Measurements from ENCODE around the gene SLC35F6.
"Not testable (repeated sequence)": the region's sequence is repeated elsewhere in the genome, so short reads cannot be mapped to it uniquely, and the experiment has no call there.

Gene SLC35F6

GRCh38 chr2:26758790-26759321 is 5.2 kb upstream of the SLC35F6 start:
- no peak for DNase-seq

DNA sequence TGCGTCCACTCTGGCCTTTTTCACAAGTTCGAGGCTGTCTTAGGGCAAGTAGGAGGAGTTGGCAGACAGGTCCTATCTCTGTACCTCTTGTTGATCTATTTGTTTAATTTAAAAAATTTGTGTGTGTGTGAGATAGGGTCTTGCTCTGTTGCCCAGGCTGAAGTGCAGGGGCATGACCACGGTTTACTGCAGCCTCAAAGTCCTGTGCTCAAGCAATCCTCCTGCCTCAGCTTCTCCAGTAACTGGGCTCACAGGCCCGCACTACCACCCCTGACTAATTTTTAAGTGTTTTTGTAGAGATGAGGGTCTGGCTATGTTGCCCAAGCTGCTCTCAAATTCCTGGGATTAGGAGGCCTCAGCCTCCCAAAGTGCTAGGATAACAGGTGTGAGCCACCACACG is 4.2 kb upstream of the SLC35F6 start:
- no peak for DNase-seq

- DNase-seq: not testable (repeated sequence)
Observed at GRCh38 chr2:26760991-26761390, 3.1 kb upstream of the SLC35F6 start.

- no peak for DNase-seq
Observed at GRCh38 chr2:26763019-26763418, 1.1 kb upstream of the SLC35F6 start.

GRCh38 chr2:26764906-26765305 is 822 bp downstream of the SLC35F6 start:
- no peak for DNase-seq

GRCh38 chr2:26765475-26766200 is 1.6 kb downstream of the SLC35F6 start:
- no peak for DNase-seq

DNA sequence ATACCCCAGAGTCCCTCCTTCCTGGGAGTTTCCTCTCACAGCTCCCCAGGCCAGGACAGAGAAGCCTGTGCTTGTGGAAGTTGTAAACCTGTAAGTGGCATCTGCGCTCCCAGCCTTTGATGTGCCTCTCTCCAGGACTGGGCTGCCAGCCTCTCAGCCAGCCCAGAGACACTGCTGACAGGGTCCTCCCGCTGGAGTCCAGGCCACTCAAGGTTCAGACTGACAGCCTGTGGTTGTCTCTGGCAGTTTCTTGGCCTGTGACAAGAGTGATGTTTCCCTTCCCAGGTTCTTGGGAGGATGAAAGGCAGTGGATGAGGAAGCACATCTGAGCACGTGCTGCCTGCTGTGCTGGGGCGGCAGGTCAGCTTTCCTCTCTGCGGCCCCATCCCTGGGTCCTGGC is 3.0 kb downstream of the SLC35F6 start:
- no peak for DNase-seq

- no peak for DNase-seq
Observed at GRCh38 chr2:26767894-26768487, 3.9 kb downstream of the SLC35F6 start.

GRCh38 chr2:26768759-26769088 is 4.6 kb downstream of the SLC35F6 start:
- no peak for DNase-seq

DNA sequence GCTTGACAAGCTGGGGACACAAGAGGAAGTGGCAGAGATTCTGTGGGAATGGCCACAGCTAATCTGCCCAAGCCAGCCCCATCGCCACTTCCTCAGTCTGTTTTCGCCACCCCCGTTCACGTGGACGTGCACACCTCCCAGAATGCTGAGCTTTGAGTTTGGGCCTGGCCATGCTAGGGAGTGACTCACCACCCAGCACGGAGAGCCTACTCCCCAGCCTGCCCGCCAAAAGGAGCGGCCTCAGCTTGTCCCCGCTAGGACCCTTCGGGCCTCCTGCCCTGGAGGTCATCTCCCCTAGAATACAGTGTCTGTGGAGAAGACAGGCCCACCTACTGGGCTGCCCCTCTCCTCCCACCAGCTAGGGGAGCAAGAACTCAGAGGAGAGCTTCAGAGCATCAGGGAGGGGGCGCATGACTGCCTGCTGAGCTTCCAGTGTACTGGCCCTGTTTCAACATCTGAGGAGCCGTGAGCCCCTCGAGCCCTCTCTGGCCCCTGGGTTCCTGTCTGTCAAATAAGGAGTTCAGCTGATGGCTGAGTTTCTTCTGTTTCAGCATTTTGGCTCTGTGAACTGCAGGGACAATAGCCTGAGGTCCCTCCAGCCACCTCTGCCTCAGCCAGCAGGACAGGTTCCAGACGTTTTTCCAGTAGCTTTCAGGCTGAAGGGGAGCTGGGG is 5.1 kb downstream of the SLC35F6 start:
- DNase-seq: peak; percentile 67

- peak; percentile 35 for DNase-seq
Observed at GRCh38 chr2:26770986-26771586, 7.0 kb downstream of the SLC35F6 start.

DNA sequence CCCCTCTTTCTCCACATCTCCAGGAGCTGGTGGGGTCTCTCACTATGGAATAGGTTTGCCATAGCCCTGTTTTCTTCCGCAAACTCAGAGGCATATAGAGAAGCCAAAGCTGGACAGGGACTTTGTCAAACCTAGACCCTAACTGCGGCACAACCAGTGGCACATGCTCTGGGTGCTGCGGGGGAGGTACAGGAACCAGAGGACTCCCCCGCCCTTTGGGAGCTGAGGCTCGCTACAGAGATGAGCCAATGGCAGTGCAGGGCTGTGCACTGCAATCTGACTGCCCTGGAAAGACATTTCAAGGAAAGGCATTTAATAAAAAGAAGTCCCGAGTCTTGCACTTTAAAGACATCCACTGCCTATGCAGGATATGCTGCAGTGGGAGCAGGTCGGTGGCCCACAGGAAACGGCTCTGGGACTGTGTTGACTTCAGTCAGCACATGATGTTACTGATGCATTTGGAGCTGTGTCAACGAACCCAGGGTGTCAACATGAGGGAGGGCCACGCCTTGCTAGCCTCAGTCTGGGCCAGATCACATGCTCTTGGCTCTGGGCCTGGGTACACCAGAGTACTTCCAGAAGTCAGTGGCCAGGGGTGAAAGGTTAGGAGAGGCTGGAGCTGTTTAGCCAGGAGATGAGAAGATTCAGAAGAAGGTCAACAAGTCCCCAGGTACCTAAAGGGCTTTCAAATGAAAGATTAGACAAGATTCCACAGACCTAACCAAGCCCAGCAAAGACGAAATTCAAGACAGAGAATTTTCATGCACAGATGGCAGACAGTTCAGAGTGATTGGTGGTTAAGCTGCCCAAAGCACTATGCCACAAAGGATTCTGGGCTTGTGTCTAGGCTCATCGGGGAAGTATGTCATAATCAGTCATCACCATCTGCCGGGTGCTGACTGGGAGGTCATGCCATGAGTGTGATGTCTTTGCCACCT is 8.2 kb downstream of the SLC35F6 start:
- peak; percentile 62 for DNase-seq

DNA sequence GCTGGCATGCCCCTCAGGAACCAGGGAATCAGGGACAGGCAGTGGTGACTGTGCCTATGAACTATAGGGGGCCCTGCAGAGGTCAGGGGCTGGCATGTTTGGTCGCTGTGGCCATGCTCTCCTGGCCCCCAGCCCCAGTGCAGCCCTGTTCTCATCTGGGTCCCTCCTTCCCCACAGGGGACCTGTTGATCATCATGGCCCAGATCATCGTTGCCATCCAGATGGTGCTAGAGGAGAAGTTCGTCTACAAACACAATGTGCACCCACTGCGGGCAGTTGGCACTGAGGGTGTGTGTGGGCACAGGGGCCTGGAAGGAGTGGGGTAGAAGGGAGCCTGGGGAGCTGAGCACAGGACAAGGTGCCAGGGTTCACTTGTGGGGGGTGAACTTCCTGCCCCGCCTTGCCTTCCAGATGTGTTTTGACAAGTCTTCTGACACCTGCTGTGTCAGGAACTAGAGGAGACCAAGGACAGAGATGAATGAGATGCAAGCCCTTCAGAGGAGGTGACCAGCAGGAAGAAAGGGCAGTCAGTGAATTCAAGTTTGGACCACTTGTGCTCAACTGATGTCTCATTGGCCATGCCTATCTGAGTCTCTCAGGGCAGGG is 12.2 kb downstream of the SLC35F6 start:
- no peak for DNase-seq

GRCh38 chr2:26778098-26778497 is 14.0 kb downstream of the SLC35F6 start:
- no peak for DNase-seq

DNA sequence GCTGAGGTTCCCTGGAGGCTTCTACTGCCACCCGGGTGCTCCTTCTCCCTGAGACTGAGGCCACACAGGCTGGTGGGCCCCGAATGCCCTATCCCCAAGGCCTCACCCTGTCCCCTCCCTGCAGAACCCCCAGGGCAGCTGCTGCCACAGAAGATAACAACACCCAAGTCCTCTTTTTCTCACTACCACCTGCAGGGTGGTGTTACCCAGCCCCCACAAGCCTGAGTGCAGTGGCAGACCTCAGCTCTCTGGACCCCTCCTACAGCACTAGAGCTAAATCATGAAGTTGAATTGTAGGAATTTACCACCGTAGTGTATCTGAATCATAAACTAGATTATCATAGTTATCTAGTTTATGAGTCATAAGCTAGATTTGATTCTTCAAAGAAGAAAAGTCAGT is 14.4 kb downstream of the SLC35F6 start:
- DNase-seq: no peak

DNA sequence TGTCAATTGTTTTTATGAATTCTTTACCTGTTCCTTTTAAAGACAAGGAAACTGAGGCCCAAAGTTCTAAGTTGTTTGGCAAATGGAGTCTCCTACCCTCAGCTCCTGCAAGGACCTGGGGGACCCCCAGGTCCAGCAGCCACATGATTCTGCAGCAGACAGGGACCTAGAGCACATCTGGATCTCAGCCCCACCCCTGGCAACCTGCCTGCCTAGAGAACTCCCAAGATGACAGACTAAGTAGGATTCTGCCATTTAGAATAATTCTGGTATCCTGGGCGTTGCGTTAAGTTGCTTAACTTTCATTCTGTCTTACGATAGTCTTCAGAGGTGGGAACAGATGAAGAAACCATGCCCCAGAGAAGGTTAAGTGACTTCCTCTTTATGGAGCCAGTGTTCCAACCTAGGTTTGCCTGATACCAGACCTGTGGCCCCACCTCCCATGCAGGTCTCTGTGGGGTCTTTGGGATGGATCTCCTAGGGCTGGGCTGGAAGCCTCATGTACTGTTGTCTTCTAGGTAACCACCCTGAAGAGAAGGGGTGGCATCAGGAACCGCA is 16.2 kb downstream of the SLC35F6 start:
- no peak for DNase-seq

DNA sequence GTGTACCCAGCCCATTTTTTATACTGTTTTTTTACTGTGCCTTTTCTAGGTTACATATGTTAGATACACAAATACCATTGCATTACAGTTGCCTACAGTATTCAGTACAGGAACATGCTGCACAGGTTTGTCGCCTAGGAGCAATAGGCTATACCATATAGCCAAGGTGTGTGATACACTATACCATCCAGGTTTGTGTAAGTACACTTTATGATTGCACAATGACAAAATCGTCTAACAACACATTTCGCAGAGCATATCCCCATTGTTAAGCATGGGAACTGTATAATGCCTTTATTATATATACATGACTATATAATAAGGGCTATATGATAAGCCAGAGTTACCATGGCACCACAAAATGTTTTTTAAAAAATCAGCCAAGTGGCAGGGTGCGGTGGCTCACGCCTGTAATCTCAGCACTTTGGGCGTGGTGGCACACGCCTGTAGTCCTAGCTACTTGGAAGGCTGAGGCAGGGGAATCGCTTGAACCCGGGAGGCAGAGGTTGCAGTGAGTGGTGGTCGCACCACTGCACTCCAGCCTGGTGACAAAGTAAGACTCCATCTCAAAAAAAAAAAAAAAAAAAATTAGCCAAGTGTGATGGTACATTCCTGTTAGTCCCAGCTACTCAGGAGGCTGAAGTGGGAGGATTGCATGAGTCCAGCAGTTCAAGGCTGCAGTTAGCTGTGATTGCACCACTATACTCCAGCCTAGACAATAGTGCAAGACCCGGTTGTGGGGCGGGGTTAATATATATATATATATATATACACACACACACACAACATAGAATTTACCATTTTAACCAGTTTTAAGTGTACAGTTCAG is 19.0 kb downstream of the SLC35F6 start:
- no peak for DNase-seq

DNA sequence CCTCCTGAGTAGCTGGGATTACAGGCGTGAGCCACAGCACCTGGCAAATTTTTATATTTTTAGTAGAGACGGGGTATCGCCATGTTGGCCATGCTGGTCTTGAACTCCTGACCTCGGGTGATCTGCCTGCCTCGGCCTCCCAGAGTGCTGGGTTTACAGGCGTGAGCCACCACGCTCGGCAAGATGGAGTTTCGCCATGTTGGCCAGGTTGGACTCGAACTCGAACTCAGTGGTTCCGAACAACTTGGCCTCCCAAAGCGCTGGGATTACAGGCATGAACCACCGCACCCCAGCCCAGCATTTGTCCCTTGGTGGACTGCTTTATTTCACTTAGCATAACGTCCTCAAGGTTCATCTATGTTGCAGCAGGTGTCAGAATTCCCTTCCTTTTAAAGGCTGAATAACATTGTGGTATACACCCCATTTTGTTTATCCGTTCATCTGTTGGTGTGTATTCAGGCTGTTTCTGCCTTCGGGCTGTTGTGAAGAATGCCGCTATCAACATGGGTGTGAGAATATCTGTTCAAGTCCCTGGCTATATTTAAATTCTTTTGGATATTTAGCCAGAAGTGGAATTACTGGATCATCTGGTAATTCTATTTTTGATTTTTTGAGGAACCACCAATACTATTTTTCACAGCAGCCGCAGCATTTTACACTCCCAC is 20.6 kb downstream of the SLC35F6 start:
- DNase-seq: no peak

DNA sequence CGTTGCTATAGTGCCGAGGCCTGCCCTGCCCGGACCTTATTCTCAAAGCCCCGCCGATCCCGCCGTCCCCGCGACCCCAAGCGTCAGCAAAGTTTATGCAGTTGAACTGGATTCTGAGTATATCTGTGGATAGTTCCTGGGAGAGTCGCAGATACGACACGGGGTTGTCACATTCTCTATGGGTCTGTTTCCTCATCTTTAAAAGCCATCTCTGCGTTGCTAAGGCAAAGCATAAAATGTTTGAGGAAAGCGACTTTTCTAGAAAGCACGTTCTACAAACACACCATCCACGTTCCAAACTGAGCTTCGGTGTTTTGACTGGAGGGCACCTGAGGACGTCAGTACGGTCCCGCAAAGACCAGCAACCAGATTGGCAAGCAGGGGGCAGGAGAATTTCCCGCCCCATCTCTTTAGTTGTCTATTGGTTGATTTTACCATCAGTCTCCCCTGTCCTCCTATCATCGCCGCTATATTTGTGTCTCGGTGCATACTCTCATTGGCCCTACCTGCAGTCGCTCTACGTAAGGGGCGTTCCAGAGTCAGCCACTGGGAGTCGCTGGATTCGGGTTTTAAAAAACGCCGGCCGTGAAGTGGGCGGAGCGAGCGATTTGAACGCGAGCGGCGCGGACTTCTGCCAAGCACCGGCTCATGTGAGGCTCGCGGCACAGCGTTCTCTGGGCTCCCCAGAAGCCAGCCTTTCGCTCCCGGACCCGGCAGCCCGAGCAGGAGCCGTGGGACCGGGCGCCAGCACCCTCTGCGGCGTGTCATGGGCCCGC is 21.5 kb downstream of the SLC35F6 start, which contains the start of gene CENPA:
Gene CENPA, plus strand, starts transcription at position 626 of the 776 bp plus-strand sequence. Its CDS starts 141 bp downstream, at position 767.
- DNase-seq: peak; percentile 98
